Epithelial cell of proximal tubule (primary cell): ENCODE data around the gene LRRC72. TPM values are rescaled to one million over a fixed set of nuclear protein-coding genes. Genes with fewer than 3 reads are reported as not detected.

Experiments used
- DNase-seq: peaks from one replicate; pipeline ENCODE4 v3.0.0-alpha.2; 2011; ENCODE audit warnings: low read depth
- H3K4me3 ChIP-seq: 2 replicates; pipeline ENCODE4 v1.5.1; 2011; ENCODE audit warnings: low read depth, mild to moderate bottlenecking, low read length
- CTCF ChIP-seq: conservative IDR thresholded peaks from 2 replicates; pipeline ENCODE4 v1.5.1; 2012; ENCODE audit warnings: low read depth, mild to moderate bottlenecking, low read length
- total RNA-seq: library from RNA; depleted of rRNA; stranded (reverse); fragments of >200 nt; gene quantifications from 2 replicates; pipeline ENCODE4 v1.2.3, GENCODE V29; 2015

Gene LRRC72
- total RNA-seq, 1 donor from 2014 or later = not detected

GRCh38 chr7:16615228-16615627 lies 88.6 kb downstream of the LRRC72 start:
- TF ChIP-seq CTCF = no peak

GRCh38 chr7:16616122-16616521 lies 89.5 kb downstream of the LRRC72 start:
- DNase-seq = no peak
- H3K4me3 ChIP-seq = no peak overlapping the region
- TF ChIP-seq CTCF = no peak

More at GRCh38 chr7:16615228-16615627, 88.6 kb downstream of the LRRC72 start:
- H3K4me3 ChIP-seq = no peak overlapping the region
- no peak for DNase-seq

- no peak overlapping the region for H3K4me3 ChIP-seq
- TF ChIP-seq CTCF = no peak
- no peak for DNase-seq
These were observed 89.9 kb downstream of the LRRC72 start for GRCh38 chr7:16616542-16616941.

- no peak for TF ChIP-seq CTCF
- no peak overlapping the region for H3K4me3 ChIP-seq
- DNase-seq = no peak
These were observed 93.4 kb downstream of the LRRC72 start for GRCh38 chr7:16619979-16620408.

GRCh38 chr7:16626388-16626787 lies 99.8 kb downstream of the LRRC72 start:
- TF ChIP-seq CTCF = no peak
- no peak for DNase-seq
- no peak overlapping the region for H3K4me3 ChIP-seq

GRCh38 chr7:16627236-16627635 lies 100.6 kb downstream of the LRRC72 start:
- no peak for TF ChIP-seq CTCF
- DNase-seq = no peak
- no peak overlapping the region for H3K4me3 ChIP-seq

GRCh38 chr7:16630654-16631053 lies 104.0 kb downstream of the LRRC72 start:
- no peak for TF ChIP-seq CTCF
- H3K4me3 ChIP-seq = no peak overlapping the region

More at GRCh38 chr7:16630654-16631053, 104.0 kb downstream of the LRRC72 start:
- DNase-seq = no peak

Other genes with a start within 250 kb of the LRRC72 start
- gene CRPPA, start 105.3 kb upstream of the LRRC72 start, total RNA-seq = 0.52 and 1.8 TPM in 2 replicates
- gene SOSTDC1, start 61.1 kb upstream of the LRRC72 start, total RNA-seq = 0.29 TPM in 1 of 2 replicates, not detected in the other
- 12.9 and 13.2 TPM in 2 replicates for gene ANKMY2, start 118.9 kb downstream of the LRRC72 start, total RNA-seq
- 102 and 148 TPM in 2 replicates for gene BZW2, start 119.4 kb downstream of the LRRC72 start, total RNA-seq
- 21.7 and 25.8 TPM in 2 replicates for gene TSPAN13, start 226.9 kb downstream of the LRRC72 start, total RNA-seq